Fibroblast of the aortic adventitia (primary cell): Measurements from ENCODE around the gene UPF3B. TPM values are rescaled to one million over a fixed set of nuclear protein-coding genes. Genes with fewer than 3 reads are reported as not detected.

Source experiments
- DNase-seq: peaks from one replicate; pipeline ENCODE4 v3.0.0-alpha.2; 2010; ENCODE audit warnings: low read depth
- H3K4me3 ChIP-seq: 2 replicates; pipeline ENCODE4 v1.5.1; 2011; ENCODE audit warnings: low read depth, mild to moderate bottlenecking, control low read depth, low read length, moderate library complexity
- total RNA-seq: library from RNA; depleted of rRNA; stranded (reverse); fragments of >200 nt; gene quantifications from 2 replicates; pipeline ENCODE4 v1.2.3, GENCODE V29; 2012; ENCODE audit warnings: low replicate concordance
- TF ChIP-seq, protein P1 (sequence below): IDR thresholded peaks from 2 replicates; pipeline ENCODE4 v1.5.1; 2011; ENCODE audit warnings: mild to moderate bottlenecking, low read length, control low read depth, inconsistent platforms; ENCODE audit not compliant: insufficient read depth

The UPF3B gene
- total RNA-seq, 1 donor, result 2.1 TPM

DNA sequence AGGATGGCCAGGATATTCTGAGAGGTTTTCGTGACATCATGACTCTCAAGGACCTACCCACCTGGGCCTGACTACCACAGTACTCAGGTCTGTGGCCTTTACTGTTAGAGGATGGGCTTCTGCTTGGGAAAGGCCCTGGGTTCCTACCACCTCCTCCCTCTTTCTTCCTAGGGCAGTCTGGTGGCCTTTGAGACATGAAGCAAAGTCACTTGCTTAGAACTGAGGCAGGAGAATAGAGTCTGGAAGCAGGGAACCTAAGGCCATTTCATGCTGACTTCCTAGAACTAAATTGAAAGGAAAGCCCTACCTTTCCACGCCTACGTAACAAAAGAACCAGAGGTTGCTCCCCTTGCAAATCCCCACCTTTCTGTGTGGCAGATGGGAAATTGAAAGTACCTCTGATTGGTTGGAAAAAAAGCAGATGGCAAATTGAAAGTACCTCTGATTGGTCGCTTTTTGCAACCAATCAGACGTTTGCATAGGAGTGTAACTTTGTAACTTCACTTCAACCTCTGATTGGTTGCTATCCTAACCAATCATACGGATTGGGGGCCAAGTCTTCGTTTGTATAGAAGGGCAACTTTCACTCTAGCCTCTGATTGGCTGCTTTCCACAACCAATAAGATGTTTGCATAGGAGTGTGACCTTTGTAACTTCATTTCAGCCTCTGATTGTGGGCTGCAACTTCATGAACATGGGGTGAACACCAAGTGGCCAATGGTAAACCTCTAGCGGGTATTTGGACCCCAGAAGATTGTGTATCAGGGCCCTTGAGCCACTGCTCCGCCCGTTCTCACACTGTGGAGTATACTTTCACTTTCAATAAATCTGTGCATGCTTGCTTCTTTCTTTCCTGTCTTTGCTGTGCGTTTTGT is 33.0 kb upstream of the UPF3B start:
- TF ChIP-seq, protein P1, sequence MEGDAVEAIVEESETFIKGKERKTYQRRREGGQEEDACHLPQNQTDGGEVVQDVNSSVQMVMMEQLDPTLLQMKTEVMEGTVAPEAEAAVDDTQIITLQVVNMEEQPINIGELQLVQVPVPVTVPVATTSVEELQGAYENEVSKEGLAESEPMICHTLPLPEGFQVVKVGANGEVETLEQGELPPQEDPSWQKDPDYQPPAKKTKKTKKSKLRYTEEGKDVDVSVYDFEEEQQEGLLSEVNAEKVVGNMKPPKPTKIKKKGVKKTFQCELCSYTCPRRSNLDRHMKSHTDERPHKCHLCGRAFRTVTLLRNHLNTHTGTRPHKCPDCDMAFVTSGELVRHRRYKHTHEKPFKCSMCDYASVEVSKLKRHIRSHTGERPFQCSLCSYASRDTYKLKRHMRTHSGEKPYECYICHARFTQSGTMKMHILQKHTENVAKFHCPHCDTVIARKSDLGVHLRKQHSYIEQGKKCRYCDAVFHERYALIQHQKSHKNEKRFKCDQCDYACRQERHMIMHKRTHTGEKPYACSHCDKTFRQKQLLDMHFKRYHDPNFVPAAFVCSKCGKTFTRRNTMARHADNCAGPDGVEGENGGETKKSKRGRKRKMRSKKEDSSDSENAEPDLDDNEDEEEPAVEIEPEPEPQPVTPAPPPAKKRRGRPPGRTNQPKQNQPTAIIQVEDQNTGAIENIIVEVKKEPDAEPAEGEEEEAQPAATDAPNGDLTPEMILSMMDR, result no peak
- peak; percentile 39 for DNase-seq
- H3K4me3 ChIP-seq, result no peak overlapping the region

DNA sequence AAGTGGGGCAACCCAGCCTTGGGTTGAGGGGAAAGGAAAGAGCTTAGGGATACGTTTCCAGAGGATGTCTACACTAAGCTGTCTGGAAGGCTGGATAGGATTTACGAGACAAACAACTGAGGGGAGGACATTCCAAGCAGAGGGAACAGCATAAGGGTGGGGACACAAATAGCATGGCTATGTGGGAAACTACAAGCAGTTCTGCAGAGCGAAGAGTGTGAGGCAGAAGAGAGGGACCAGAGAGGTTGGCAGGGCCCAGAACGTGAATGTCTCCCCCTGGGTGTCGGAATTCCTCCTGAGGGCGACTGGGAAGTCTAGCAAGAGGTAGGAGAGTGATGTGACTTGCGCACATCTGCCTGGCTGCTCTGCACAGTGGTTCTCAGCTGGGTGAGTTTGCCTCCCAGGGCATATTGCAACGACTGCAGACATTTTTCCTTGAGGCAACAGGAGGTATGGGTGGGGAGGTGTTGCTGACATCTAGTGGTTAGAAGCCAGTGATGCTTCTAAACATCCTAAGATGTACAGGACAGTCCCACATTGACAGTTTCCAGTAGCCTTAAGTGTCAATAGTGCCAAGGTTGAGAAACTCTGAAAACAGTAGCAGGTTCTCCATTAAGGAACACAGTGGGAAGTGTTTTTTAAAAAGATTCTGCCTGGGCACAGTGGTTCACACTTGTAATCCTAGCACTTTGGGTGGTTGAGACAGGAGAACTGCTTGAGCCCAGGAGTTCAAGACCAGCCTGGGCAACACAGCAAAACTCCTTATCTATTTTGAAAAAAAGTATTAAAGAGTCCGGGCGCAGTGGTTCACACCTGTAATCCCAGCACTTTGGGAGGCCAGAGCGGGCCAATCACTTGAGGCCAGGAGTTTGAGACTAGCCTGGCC is 28.0 kb upstream of the UPF3B start:
- DNase-seq, result peak; percentile 62
- no peak overlapping the region for H3K4me3 ChIP-seq
- TF ChIP-seq, protein P1, result peak; percentile 80

DNA sequence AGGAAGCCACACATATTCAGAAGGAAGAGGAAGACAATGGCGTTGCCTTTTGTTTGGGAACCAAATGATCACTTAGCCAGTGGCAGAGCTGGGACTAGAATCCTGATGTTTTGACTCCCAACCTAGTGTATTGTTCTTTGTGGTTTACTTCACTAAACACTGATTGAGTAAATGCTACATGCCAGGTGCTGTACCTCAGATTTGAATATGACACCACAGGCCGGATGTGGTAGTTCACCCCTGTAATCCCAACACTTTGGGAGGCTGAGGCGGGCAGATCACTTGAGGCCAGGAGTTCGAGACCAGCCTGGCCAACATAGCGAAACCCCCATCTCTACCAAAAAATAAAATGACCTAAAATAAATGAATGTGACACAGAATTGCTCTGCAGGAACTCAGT is 27.3 kb upstream of the UPF3B start:
- no peak for DNase-seq
- no peak overlapping the region for H3K4me3 ChIP-seq
- TF ChIP-seq, protein P1, result no peak

DNA sequence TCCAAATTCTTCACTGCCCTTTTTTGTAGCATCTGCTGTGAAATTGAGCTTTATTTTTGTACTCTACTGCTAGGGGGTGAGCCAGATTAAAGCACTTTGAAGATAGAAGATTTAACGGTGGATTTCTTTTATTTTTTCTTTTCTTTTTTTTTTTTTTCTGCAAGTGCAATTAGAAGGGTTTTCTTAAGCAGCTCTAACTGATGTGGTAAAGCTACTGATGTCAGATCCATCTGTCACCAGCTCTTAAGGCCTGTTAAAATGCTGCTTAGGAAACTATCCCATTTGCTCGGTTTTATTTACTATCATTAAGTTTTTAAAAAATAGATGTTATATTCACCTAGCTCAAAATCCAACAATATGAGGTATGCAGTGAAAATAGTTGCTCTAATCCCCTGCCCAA is 26.0 kb upstream of the UPF3B start:
- H3K4me3 ChIP-seq, result no peak overlapping the region
- TF ChIP-seq, protein P1, result no peak
- no peak for DNase-seq

DNA sequence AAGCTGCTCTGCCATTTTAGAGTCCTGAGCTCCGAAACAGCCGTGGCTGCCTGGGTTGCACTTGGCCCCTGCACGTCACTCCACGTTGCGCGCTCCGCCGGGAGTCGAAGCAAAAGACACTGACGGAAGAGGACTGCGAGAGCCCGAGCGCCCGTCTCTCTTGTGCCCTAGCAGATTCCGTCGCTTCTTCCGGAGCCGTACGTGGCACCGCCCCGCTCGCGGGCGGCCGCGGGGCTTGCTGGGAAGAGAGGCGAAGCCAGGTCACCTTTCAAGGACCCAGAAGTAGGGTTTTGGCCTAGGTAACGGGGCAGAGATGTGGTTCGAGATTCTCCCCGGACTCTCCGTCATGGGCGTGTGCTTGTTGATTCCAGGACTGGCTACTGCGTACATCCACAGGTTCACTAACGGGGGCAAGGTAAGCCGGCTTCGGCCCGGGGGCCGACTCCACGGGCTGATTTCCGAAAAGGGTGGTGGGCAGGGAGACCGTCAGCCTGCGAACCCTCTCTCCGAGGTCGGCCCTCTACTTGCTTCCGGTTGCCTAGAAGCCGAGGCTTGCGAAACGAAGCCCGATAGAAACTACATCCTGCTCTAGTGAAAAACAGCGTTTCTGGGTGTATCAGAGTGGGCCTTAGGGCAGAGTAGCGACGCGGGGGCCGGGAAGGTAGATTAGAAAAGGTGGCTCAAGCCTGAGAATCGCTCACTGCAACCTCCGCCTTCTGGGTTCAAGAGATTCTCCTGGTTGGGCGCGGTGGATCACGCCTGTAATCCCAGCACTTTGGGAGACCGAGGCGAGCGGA is 19.0 kb upstream of the UPF3B start, which contains the start of the genes NDUFA1 and RNF113A:
TSS of gene NDUFA1 (plus strand) at position 234 of the 797 bp plus-strand sequence. CDS start at position 314, 80 bp downstream.
TSS of gene RNF113A (minus strand) at position 135 of the 797 bp plus-strand sequence. CDS start at position 15, 120 bp downstream.
- peak; percentile 72 for DNase-seq
- peak within 1 kb of the TSS; percentile 79 for H3K4me3 ChIP-seq
- TF ChIP-seq, protein P1, result no peak

DNA sequence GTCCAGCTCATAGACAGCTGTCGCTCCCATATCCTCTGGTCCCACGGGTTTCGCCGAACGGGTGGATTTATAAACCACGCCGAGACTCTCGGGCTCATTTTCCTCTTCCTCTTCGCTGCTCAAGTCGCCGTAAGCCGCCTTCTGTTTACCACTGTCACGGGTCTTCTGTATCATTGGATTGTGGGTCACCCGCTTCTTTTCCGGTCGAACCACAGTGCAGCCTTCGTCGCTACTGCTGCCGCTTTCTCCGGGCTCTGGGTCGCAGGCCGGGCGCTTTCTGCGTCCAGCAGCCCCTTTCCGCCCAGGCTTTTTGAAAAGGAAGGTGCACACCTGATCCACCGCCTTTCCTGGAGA is 18.5 kb upstream of the UPF3B start:
- peak overlapping the region; percentile 79 for H3K4me3 ChIP-seq
- TF ChIP-seq, protein P1, result no peak
- no peak for DNase-seq
